Loucy (cell line): ENCODE measurements around the gene GUCY1B1.

Experiments
- H2AFZ ChIP-seq: fragments of 200-600 bp; sonication (generic); 2 replicates; pipeline ENCODE4 v1.6.0; 2016; ENCODE audit warnings: antibody characterized with exemption, mild to moderate bottlenecking, low read length, moderate library complexity
- H3F3A ChIP-seq: fragments of 200-600 bp; 2 replicates; pipeline ENCODE4 v1.6.0; 2016; ENCODE audit warnings: antibody characterized with exemption, low read depth, mild to moderate bottlenecking
- H3K27me3 ChIP-seq: fragments of 200-600 bp; sonication (generic); 2 replicates; pipeline ENCODE4 v1.6.1; 2014; ENCODE audit warnings: low read length, mild to moderate bottlenecking; ENCODE audit not compliant: insufficient read depth, poor library complexity, severe bottlenecking
- H3K36me3 ChIP-seq: fragments of 200-600 bp; sonication (generic); 2 replicates; pipeline ENCODE4 v1.6.1; 2016; ENCODE audit warnings: low read length; ENCODE audit not compliant: insufficient read depth
- H3K4me1 ChIP-seq: fragments of 200-600 bp; sonication (generic); 2 replicates; pipeline ENCODE4 v1.5.1; 2014; ENCODE audit warnings: low read length, mild to moderate bottlenecking; ENCODE audit not compliant: insufficient read depth, poor library complexity, severe bottlenecking
- H3K4me2 ChIP-seq: fragments of 200-600 bp; sonication (generic); 2 replicates; pipeline ENCODE4 v1.6.0; 2014; ENCODE audit warnings: antibody characterized with exemption, low read length, low read depth, mild to moderate bottlenecking; ENCODE audit not compliant: poor library complexity, severe bottlenecking
- H3K4me3 ChIP-seq: fragments of 200-600 bp; sonication (generic); 2 replicates; pipeline ENCODE4 v1.5.1; 2014; ENCODE audit warnings: low read length, mild to moderate bottlenecking, mixed read lengths; ENCODE audit not compliant: poor library complexity, severe bottlenecking
- H3K79me2 ChIP-seq: fragments of 200-600 bp; sonication (generic); 2 replicates; pipeline ENCODE4 v1.6.1; 2014; ENCODE audit warnings: low read length; ENCODE audit not compliant: insufficient read depth
- H3K9ac ChIP-seq: fragments of 200-600 bp; sonication (generic); 2 replicates; pipeline ENCODE4 v1.6.0; 2014; ENCODE audit warnings: mild to moderate bottlenecking, low read depth, low read length, moderate library complexity; ENCODE audit not compliant: poor library complexity, severe bottlenecking
- H3K9me2 ChIP-seq: fragments of 200-600 bp; sonication (generic); replicated peaks from 2 replicates; pipeline ENCODE4 v1.6.1; 2016; ENCODE audit warnings: low read depth, low read length, mixed read lengths
- H3K9me3 ChIP-seq: fragments of 200-600 bp; sonication (generic); 2 replicates; pipeline ENCODE4 v1.6.1; 2014; ENCODE audit warnings: mild to moderate bottlenecking, antibody characterized with exemption, low read length, low read depth; ENCODE audit not compliant: insufficient read depth
- H4K20me1 ChIP-seq: fragments of 200-600 bp; sonication (generic); 2 replicates; pipeline ENCODE4 v1.6.0; 2014; ENCODE audit warnings: antibody characterized with exemption, low read length, mild to moderate bottlenecking; ENCODE audit not compliant: insufficient read depth, poor library complexity, severe bottlenecking
- CTCF ChIP-seq: fragments of 200-600 bp; sonication (generic); conservative IDR thresholded peaks from 2 replicates; pipeline ENCODE4 v1.5.1; 2014; ENCODE audit warnings: mild to moderate bottlenecking, antibody characterized with exemption, low read length
- EZH2phosphoT487 ChIP-seq: fragments of 200-600 bp; IDR thresholded peaks from 2 replicates; pipeline ENCODE4 v1.6.1; 2018; ENCODE audit warnings: antibody characterized with exemption, mild to moderate bottlenecking, moderate library complexity, borderline replicate concordance

Gene GUCY1B1

GRCh38 chr4:155762334-155762733 is 3.5 kb downstream of the GUCY1B1 start:
- no peaks in the 10 kb centered on the region for H3K27me3 ChIP-seq
- no peaks in the 10 kb centered on the region for H3F3A ChIP-seq
- H3K79me2 ChIP-seq = peaks cover 14% of the 10 kb centered on the region
- no peak overlapping the region for H3K4me3 ChIP-seq
- TF ChIP-seq CTCF = no peak
- no peak for TF ChIP-seq EZH2phosphoT487
- no peak overlapping the region for H3K9ac ChIP-seq
- no peak overlapping the region for H2AFZ ChIP-seq
- no peaks in the 10 kb centered on the region for H3K9me3 ChIP-seq
- H4K20me1 ChIP-seq = no peaks in the 10 kb centered on the region
- H3K4me1 ChIP-seq = peaks cover 19% of the 10 kb centered on the region
- no peaks in the 10 kb centered on the region for H3K9me2 ChIP-seq
- no peaks in the 10 kb centered on the region for H3K36me3 ChIP-seq
- H3K4me2 ChIP-seq = no peak overlapping the region

GRCh38 chr4:155763551-155763950 is 4.7 kb downstream of the GUCY1B1 start:
- no peaks in the 10 kb centered on the region for H3F3A ChIP-seq
- no peak overlapping the region for H3K9ac ChIP-seq
- no peaks in the 10 kb centered on the region for H4K20me1 ChIP-seq
- H3K4me2 ChIP-seq = no peak overlapping the region
- H3K9me3 ChIP-seq = no peaks in the 10 kb centered on the region
- TF ChIP-seq EZH2phosphoT487 (no peak), CTCF (no peak)
- H3K27me3 ChIP-seq = no peaks in the 10 kb centered on the region
- no peak overlapping the region for H3K4me3 ChIP-seq
- no peak overlapping the region for H2AFZ ChIP-seq
- peaks cover 9% of the 10 kb centered on the region for H3K4me1 ChIP-seq
- peaks cover 14% of the 10 kb centered on the region for H3K79me2 ChIP-seq
- no peaks in the 10 kb centered on the region for H3K36me3 ChIP-seq
- no peaks in the 10 kb centered on the region for H3K9me2 ChIP-seq

GRCh38 chr4:155765149-155765548 is 6.3 kb downstream of the GUCY1B1 start:
- Histone ChIP-seq H4K20me1 (no peaks in the 10 kb centered on the region), H3K4me2 (no peak overlapping the region), H3K27me3 (no peaks in the 10 kb centered on the region), H3K36me3 (no peaks in the 10 kb centered on the region), H3K9me2 (no peaks in the 10 kb centered on the region), H3K79me2 (peaks cover 7% of the 10 kb centered on the region), H3K4me3 (no peak overlapping the region), H2AFZ (no peak overlapping the region), H3K9me3 (no peaks in the 10 kb centered on the region), H3K4me1 (peaks cover 8% of the 10 kb centered on the region), H3K9ac (no peak overlapping the region), H3F3A (no peaks in the 10 kb centered on the region)
- TF ChIP-seq CTCF (no peak), EZH2phosphoT487 (no peak)
